Activated CD8-positive, alpha-beta memory T cell treated with anti-CD3 and anti-CD28 coated beads, Interleukin-2, amount 10 ng/mL, durations not matched to agents 7 days and 5 days (primary cell): Measurements from ENCODE around the gene CX3CL1. TPM values are rescaled to one million over a fixed set of nuclear protein-coding genes. Genes with fewer than 3 reads are reported as not detected.

ENCODE experiments used
- ATAC-seq: fragments of 150-1000 bp; cut with Tn5 transposase; one replicate; pipeline ENCODE4 v1.10.0; 2021; ENCODE audit warnings: moderate library complexity
- CTCF ChIA-PET: fragments of 350-600 bp; sonication (Branson Sonifier 250); formaldehyde crosslinking; loops from one replicate; lab custom pipeline; 2021; ENCODE audit warnings: antibody characterized with exemption; lab: Charles Lee
- DNase-seq: peaks from one replicate; pipeline ENCODE4 v3.0.0-alpha.2; 2020
- H3K27ac Mint-ChIP-seq: one replicate; pipeline ENCODE4 v1.8.0; 2021; ENCODE audit warnings: mild to moderate bottlenecking, mixed read lengths
- H3K27me3 Mint-ChIP-seq: one replicate; pipeline ENCODE4 v1.8.0; 2021; ENCODE audit warnings: mixed read lengths
- H3K36me3 Mint-ChIP-seq: one replicate; pipeline ENCODE4 v1.8.0; 2021; ENCODE audit warnings: mild to moderate bottlenecking, mixed read lengths
- H3K4me1 Mint-ChIP-seq: one replicate; pipeline ENCODE4 v1.8.0; 2021; ENCODE audit warnings: mixed read lengths
- H3K4me3 Mint-ChIP-seq: one replicate; pipeline ENCODE4 v1.8.0; 2021; ENCODE audit warnings: mild to moderate bottlenecking, moderate library complexity, mixed read lengths
- H3K9me3 Mint-ChIP-seq: one replicate; pipeline ENCODE4 v1.8.0; 2022; ENCODE audit warnings: low read depth, mixed read lengths
- total RNA-seq, 2 experiments: library from RNA; stranded (reverse); gene quantifications; one replicate each; pipeline ENCODE4 v1.2.3, GENCODE V29; 2021

CX3CL1 gene
- total RNA-seq, 2 experiments from 2014 or later, result not detected

GRCh38 chr16:57381791-57382534 lies 9.7 kb downstream of the CX3CL1 start:
- ATAC-seq, result no peak
- no peaks in the 10 kb centered on the region for H3K27me3 Mint-ChIP-seq
- H3K4me3 Mint-ChIP-seq, result no peak overlapping the region
- CTCF ChIA-PET, result no interaction called here
- no peaks in the 10 kb centered on the region for H3K36me3 Mint-ChIP-seq
- H3K27ac Mint-ChIP-seq, result no peak overlapping the region
- H3K4me1 Mint-ChIP-seq, result peaks cover 22% of the 10 kb centered on the region
- DNase-seq, result no peak
- no peaks in the 10 kb centered on the region for H3K9me3 Mint-ChIP-seq

- H3K9me3 Mint-ChIP-seq, result no peaks in the 10 kb centered on the region
- H3K4me1 Mint-ChIP-seq, result peaks cover 16% of the 10 kb centered on the region
- no peak for DNase-seq
- ATAC-seq, result no peak
- CTCF ChIA-PET, result no interaction called here
- no peaks in the 10 kb centered on the region for H3K36me3 Mint-ChIP-seq
- no peak overlapping the region for H3K4me3 Mint-ChIP-seq
- H3K27ac Mint-ChIP-seq, result no peak overlapping the region
- H3K27me3 Mint-ChIP-seq, result no peaks in the 10 kb centered on the region
Observed at GRCh38 chr16:57382535-57383275, 10.4 kb downstream of the CX3CL1 start.

GRCh38 chr16:57383276-57384247 lies 11.3 kb downstream of the CX3CL1 start:
- no peaks in the 10 kb centered on the region for H3K27me3 Mint-ChIP-seq
- H3K4me1 Mint-ChIP-seq, result peaks cover 14% of the 10 kb centered on the region
- CTCF ChIA-PET, result no interaction called here
- no peaks in the 10 kb centered on the region for H3K36me3 Mint-ChIP-seq
- no peak overlapping the region for H3K4me3 Mint-ChIP-seq
- H3K9me3 Mint-ChIP-seq, result no peaks in the 10 kb centered on the region
- no peak for DNase-seq
- ATAC-seq, result no peak
- H3K27ac Mint-ChIP-seq, result no peak overlapping the region

GRCh38 chr16:57384248-57385070 lies 12.2 kb downstream of the CX3CL1 start:
- DNase-seq (no peak), ATAC-seq (no peak)
- Mint-ChIP-seq H3K36me3 (no peaks in the 10 kb centered on the region), H3K9me3 (no peaks in the 10 kb centered on the region), H3K4me1 (peaks cover 16% of the 10 kb centered on the region), H3K27me3 (no peaks in the 10 kb centered on the region), H3K27ac (no peak overlapping the region), H3K4me3 (no peak overlapping the region)
- CTCF ChIA-PET, result no interaction called here

GRCh38 chr16:57385083-57385482 lies 12.8 kb downstream of the CX3CL1 start:
- Mint-ChIP-seq H3K4me1 (peaks cover 16% of the 10 kb centered on the region), H3K36me3 (no peaks in the 10 kb centered on the region), H3K27ac (no peak overlapping the region), H3K27me3 (no peaks in the 10 kb centered on the region), H3K9me3 (no peaks in the 10 kb centered on the region), H3K4me3 (no peak overlapping the region)
- DNase-seq (no peak), ATAC-seq (no peak)
- CTCF ChIA-PET, result no interaction called here

GRCh38 chr16:57386381-57386951 lies 14.2 kb downstream of the CX3CL1 start:
- peaks cover 10% of the 10 kb centered on the region for H3K4me1 Mint-ChIP-seq

GRCh38 chr16:57387598-57388354 lies 15.5 kb downstream of the CX3CL1 start:
- H3K4me3 Mint-ChIP-seq, result no peak overlapping the region
- H3K27ac Mint-ChIP-seq, result no peak overlapping the region
- H3K4me1 Mint-ChIP-seq, result peaks cover 9% of the 10 kb centered on the region
- H3K27me3 Mint-ChIP-seq, result peaks cover 3% of the 10 kb centered on the region
- ATAC-seq, result no peak
- H3K9me3 Mint-ChIP-seq, result no peaks in the 10 kb centered on the region
- DNase-seq, result no peak
- H3K36me3 Mint-ChIP-seq, result no peaks in the 10 kb centered on the region
- CTCF ChIA-PET, result interaction anchor here (1.4 kb wide), 1 partner anchor 29 kb away, joined by 3 read pairs; no protein-coding TSS in a partner anchor

More at GRCh38 chr16:57386381-57386951, 14.2 kb downstream of the CX3CL1 start:
- H3K9me3 Mint-ChIP-seq, result no peaks in the 10 kb centered on the region
- ATAC-seq, result no peak
- DNase-seq, result no peak
- no peaks in the 10 kb centered on the region for H3K36me3 Mint-ChIP-seq
- no peak overlapping the region for H3K4me3 Mint-ChIP-seq
- CTCF ChIA-PET, result interaction anchor here (1.4 kb wide), 1 partner anchor 30 kb away, joined by 3 read pairs; no protein-coding TSS in a partner anchor
- peaks cover 3% of the 10 kb centered on the region for H3K27me3 Mint-ChIP-seq
- no peak overlapping the region for H3K27ac Mint-ChIP-seq

GRCh38 chr16:57388359-57389086 lies 16.2 kb downstream of the CX3CL1 start:
- H3K36me3 Mint-ChIP-seq, result no peaks in the 10 kb centered on the region
- H3K4me3 Mint-ChIP-seq, result no peak overlapping the region
- no peak overlapping the region for H3K27ac Mint-ChIP-seq
- peaks cover 3% of the 10 kb centered on the region for H3K27me3 Mint-ChIP-seq
- H3K4me1 Mint-ChIP-seq, result peaks cover 9% of the 10 kb centered on the region
- DNase-seq (no peak), ATAC-seq (no peak)
- no peaks in the 10 kb centered on the region for H3K9me3 Mint-ChIP-seq
- CTCF ChIA-PET, result no interaction called here

GRCh38 chr16:57389087-57389468 lies 16.8 kb downstream of the CX3CL1 start:
- CTCF ChIA-PET, result no interaction called here
- ATAC-seq (no peak), DNase-seq (no peak)

GRCh38 chr16:57390636-57391295 lies 18.5 kb downstream of the CX3CL1 start:
- no peak overlapping the region for H3K4me3 Mint-ChIP-seq
- DNase-seq, result no peak
- CTCF ChIA-PET, result interaction anchor here (0.9 kb wide), 1 partner anchor 28 kb away, joined by 3 read pairs; no protein-coding TSS in a partner anchor
- no peak for ATAC-seq
- H3K36me3 Mint-ChIP-seq, result no peaks in the 10 kb centered on the region
- peaks cover 9% of the 10 kb centered on the region for H3K4me1 Mint-ChIP-seq
- no peak overlapping the region for H3K27ac Mint-ChIP-seq
- H3K27me3 Mint-ChIP-seq, result peaks cover 3% of the 10 kb centered on the region
- no peaks in the 10 kb centered on the region for H3K9me3 Mint-ChIP-seq

More at GRCh38 chr16:57389087-57389468, 16.8 kb downstream of the CX3CL1 start:
- Mint-ChIP-seq H3K4me3 (no peak overlapping the region), H3K27ac (no peak overlapping the region), H3K4me1 (peaks cover 9% of the 10 kb centered on the region), H3K36me3 (no peaks in the 10 kb centered on the region), H3K9me3 (no peaks in the 10 kb centered on the region), H3K27me3 (peaks cover 3% of the 10 kb centered on the region)

GRCh38 chr16:57391300-57391699 lies 19.0 kb downstream of the CX3CL1 start:
- H3K4me3 Mint-ChIP-seq, result no peak overlapping the region
- H3K9me3 Mint-ChIP-seq, result no peaks in the 10 kb centered on the region
- no peaks in the 10 kb centered on the region for H3K36me3 Mint-ChIP-seq
- H3K27me3 Mint-ChIP-seq, result peaks cover 3% of the 10 kb centered on the region
- ATAC-seq, result no peak
- H3K4me1 Mint-ChIP-seq, result peaks cover 9% of the 10 kb centered on the region
- no peak overlapping the region for H3K27ac Mint-ChIP-seq
- no peak for DNase-seq
- CTCF ChIA-PET, result interaction anchor here (0.9 kb wide), 1 partner anchor 27 kb away, joined by 3 read pairs; no protein-coding TSS in a partner anchor
